Fibroblast of skin of right quadriceps (primary cell): ENCODE measurements around the gene C1QL4.
A peak's percentile ranks its signal among the peaks of the same experiment; 100 is the strongest.
"Not testable (repeated sequence)": the region's sequence is repeated elsewhere in the genome, so short reads cannot be mapped to it uniquely, and the experiment has no call there.

Experiments used
- DNase-seq: peaks from one replicate; pipeline ENCODE4 v3.0.0-alpha.2; 2013

C1QL4 gene

DNA sequence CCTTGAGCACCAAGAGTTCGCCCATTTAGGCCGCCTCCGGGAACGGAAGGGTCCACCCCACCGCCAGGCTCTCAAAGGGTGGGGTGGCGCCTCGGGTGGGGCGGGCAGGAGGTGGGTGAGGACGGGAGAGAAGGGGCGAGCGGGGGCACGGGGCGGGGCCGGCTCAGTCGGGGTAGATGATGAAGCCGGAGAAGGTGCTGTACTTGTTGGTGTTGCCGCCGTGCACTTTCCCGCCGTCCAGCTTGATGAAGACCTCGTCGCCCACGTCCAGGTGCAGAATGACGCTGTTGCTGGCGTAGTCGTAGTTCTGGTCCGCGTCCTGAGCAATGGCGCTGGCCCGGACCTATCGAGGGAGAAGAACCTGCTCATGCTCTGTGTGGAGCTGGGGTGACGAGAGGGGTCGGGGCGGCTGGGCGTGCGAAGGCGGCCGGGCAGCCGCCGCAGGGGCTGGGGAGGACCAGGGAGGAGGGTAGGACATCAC, 4.1 kb downstream of the C1QL4 start:
- no peak for DNase-seq

DNA sequence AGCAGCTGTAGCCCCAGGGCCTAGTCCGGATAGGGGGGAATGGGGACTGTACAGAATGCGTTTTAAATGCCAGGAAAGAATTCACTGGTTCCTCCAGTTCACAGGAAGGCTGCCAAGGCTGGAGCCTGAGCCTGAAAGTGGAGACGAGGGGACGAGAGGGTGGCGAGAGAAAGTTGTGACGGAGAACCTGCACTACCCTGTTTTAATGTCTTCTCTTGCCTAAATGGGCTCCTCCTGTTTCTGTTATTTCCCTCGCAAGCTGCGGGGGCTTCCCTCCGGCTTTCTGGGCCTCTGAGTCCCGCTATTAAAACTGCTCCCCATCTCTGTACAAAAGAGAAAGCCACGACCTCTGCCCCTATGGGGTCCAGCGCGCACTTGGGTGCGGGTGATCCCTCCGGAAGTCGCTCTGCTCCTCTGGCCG, 4.5 kb downstream of the C1QL4 start:
- no peak for DNase-seq

DNA sequence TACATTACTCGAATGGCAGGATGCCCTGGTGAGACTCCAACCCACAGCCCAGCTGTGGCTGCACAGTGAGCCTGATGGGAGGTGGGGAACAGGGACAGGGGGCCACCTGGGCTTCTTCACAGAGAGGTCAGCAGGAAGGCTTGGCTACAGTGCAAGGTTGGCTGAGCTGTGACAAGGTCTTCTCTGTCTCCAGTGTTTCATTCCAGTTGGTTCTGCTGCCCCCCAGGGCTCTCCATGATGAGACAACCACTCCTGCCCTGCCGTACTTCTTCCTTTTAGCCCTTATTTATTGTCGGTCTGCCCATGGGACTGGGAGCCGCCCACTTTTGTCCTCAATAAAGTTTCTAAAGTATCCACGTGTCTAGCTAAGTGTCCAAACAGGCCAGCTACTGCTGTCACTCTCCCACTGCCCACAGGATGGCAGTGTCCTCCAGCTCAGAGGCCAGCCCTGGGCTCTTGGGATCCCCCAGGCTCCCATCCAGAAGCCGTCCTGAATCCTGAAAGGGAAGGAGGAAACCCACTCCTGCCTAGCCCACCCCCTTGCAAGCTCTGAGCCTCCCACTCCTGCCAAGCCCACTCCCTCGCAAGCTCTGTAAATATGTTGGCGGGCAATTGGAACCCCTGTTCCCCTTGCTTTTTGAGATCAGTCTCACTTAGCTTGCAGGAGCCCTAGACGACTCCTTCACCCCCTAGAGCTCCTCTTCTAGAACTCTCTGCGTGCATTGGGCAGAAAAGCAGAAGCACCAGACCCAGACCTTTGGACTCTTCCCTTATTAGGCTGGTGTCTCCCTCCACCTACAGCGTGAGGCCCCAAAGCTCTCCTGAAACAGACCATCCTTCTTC, 5.4 kb downstream of the C1QL4 start:
- peak; percentile 62 for DNase-seq

DNA sequence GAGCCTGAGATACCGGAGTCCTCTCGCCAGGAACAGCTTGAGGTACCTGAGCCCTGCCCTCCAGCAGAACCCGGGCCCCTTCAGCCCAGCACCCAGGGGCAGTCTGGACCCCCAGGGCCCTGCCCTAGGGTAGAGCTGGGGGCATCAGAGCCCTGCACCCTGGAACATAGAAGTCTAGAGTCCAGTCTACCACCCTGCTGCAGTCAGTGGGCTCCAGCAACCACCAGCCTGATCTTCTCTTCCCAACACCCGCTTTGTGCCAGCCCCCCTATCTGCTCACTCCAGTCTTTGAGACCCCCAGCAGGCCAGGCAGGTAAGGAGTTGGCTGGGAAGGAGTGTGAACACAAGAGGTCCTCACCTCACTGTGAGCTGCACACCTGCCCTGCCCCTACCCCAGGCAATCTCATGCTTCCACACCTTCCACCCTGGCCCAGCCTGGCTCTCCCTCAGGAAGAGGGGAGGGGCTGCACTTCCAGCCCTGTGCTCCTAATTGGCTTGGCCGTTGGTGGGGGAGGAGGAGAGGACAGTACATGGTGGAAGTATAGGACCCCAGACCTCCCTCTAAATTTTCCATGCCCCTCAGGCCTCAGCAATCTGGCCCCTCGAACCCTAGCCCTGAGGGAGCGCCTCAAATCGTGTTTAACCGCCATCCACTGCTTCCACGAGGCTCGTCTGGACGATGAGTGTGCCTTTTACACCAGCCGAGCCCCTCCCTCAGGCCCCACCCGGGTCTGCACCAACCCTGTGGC, 6.2 kb downstream of the C1QL4 start:
- DNase-seq: no peak

DNA sequence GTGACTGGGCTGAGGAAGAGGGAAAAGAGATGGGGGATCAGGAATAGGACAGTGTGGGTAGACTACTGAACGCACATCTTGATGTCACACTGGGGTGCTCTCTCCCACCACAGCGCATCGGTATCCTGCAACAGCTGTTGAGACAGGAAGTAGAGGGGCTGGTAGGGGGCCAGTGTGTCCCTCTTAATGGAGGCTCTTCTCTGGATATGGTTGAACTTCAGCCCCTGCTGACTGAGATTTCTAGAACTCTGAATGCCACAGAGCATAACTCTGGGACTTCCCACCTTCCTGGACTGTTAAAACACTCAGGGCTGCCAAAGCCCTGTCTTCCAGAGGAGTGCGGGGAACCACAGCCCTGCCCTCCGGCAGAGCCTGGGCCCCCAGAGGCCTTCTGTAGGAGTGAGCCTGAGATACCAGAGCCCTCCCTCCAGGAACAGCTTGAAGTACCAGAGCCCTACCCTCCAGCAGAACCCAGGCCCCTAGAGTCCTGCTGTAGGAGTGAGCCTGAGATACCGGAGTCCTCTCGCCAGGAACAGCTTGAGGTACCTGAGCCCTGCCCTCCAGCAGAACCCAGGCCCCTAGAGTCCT, 6.9 kb downstream of the C1QL4 start:
- no peak for DNase-seq

DNA sequence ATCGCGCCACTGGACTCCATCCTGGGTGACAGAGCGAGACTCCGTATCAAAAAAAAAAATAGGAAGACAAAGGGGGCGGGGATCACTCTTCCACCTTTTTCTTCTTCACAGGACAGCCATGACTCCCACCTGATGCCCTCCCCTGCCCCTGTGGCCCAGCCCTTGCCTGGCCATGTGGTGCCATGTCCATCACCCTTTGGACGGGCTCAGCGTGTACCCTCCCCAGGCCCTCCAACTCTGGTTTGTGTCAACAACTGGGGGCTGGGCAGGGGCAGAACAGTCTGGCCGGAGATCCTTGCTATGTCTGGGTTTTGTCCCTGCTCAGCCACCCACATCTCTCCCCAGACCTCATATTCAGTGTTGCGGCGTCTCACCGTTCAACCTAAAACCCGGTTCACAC, 8.2 kb downstream of the C1QL4 start:
- DNase-seq: no peak

DNA sequence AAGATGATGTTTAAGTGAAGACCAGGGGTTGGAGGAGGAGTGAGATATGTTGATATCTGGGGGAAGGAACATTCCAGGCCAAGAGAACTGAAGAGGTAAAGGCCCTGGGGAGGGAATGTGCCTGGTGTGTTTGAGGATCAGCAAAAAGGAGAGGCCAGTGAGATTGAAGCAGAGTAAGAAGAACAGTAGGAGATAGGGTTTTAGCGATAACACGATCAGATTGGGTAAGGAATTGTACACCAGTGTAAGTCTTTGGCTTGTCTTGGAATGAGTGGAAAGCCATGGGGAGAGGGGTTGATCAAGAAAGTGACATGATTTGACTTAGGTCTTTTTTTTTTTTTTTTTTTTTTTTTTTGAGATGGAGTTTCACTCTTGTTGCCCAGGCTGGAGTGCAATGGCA, 9.1 kb downstream of the C1QL4 start:
- DNase-seq: no peak

DNA sequence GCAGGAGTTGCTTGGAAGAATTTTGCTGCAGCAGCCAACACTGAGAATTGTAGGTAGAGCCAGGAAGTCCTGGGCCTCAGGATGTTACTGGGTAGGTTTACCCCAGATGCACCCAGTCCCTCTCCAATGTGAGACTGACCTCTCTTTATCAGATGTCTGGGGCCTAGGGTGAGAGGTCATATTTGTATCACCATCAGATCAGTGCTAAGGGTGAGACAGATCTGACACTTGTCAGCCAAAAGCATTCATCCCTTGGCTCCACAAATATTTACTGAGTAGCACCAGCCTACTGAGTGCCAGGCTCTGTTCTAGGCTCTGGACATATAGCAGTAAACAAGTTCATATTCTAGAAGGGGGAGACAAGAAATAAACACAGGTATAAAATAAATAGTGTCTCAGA, 9.6 kb downstream of the C1QL4 start:
- no peak for DNase-seq

DNA sequence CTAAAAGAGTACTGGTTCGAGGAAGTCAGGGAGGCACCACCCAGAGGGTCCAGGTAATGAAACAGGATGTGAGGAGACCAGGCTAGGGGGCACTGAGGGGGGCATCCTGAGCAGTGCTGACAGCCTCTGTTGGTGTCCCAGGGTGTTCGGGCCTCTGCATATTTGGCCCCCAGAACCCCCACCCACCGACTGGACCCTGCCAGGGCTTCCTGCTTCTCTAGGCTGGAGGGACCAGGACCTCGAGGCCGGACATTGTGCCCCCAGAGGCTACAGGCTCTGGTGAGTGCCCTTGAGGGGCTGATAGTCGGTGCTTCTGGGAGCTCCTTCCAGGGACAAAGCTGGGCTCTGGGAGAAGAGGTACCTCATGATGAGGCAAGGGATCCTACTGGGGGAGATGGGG, 11.4 kb downstream of the C1QL4 start:
- DNase-seq: no peak

DNA sequence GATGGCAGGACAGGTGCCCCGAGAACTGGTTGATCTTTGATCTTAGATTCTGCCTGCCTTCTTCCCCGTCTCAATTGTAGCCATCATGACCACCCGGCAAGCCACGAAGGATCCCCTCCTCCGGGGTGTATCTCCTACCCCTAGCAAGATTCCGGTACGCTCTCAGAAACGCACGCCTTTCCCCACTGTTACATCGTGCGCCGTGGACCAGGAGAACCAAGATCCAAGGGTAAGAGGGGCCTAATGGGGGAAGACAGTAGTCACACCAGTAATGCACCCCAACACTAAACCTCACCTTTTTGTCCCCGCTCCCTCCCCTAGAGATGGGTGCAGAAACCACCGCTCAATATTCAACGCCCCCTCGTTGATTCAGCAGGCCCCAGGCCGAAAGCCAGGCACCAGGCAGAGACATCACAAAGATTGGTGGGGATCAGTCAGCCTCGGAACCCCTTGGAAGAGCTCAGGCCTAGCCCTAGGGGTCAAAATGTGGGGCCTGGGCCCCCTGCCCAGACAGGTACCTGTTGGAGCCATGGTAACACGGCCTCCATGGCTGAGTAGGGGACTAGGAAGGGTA, 13.4 kb downstream of the C1QL4 start:
- DNase-seq: no peak

DNA sequence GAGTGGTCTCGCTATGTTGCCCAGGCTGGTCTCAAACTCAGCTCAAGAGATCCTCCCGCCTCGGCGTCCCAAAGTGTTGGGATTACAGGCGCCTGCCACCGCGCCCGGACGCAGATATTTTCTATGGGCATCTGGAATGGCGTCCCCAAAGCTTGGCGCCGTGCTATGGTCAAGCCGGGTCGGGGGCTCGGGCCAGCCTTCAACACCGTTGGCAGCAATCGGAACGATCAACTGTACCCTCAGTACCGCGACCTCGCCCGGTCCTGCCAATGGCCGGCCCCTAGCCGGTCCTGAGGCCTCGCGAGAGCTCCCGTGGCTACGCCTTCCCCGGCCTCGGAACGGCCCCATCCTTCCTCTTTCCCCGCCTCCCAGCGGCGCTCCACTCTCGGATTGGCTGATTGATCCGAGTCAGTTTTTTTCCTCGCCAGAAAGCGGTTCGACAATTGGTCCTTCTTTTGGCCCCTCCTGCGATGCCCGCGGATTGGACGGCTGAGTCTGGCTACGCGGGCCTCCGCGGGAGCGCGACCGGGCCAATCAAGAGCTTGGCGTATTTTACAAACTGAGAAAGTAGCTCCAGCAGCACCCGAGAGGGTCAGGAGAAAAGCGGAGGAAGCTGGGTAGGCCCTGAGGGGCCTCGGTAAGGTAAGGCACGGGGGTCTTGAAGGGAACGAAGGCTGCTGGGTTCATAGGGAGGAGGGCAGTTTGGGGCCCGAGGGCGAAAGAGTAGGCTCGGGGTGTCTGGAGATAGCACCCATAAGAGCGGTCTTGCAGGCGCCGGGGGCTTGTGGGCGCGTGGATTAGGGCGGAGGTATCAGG, 14.1 kb downstream of the C1QL4 start, which contains the start of gene TROAP:
Gene TROAP, plus strand, starts transcription at position 548 of the 816 bp plus-strand sequence. CDS start 354 bp downstream, outside the sequence.
- peak; percentile 99 for DNase-seq

DNA sequence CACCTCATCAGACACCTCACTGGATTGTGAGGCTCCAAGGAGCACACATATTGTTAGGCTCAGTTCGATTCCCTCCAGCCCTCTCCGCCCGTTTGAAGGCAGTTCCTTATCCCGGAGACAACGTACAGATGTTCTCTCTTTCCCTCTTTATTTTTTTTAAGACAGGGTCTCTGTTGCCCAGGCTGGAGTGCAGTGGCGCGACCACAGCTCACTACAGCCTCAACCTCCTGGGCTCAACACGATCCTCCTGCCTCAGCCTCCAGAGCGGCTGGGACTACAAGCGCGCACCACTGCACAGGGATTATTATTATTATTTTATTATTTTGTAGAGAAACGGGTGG, 14.7 kb downstream of the C1QL4 start:
- no peak for DNase-seq

DNA sequence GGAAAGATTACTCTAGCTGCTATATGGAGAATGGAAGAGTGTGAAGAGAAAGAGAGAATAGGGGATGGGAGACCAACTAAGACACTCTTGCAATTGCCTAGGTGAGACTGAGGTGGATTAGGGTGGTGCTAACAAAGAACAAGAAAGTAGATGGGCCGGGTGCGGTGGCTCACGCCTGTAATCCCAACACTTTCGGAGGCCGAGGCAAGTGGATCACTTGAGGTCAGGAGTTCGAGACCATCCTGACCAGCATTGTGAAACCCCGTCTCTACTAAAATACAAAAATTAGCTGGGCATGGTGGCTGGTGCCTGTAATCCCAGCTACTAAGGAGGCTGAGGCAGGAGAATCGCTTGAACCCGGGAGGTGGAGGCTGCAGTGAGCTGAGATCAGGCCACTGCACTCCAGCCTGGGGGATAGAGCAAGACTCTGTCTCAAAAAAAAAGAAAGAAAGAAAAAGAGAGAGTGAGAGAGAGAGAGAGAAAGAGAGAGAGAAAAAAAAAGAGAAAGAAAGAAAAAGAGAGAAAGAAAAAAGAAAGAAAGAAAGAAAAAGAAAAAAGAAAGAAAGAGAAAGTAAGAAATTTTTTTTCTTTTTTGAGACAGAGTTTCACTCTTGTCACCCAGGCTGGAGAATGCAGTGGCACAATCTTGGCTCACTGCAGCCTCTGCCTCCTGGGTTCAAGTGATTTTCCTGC, 16.4 kb downstream of the C1QL4 start:
- DNase-seq: not testable (repeated sequence)

DNA sequence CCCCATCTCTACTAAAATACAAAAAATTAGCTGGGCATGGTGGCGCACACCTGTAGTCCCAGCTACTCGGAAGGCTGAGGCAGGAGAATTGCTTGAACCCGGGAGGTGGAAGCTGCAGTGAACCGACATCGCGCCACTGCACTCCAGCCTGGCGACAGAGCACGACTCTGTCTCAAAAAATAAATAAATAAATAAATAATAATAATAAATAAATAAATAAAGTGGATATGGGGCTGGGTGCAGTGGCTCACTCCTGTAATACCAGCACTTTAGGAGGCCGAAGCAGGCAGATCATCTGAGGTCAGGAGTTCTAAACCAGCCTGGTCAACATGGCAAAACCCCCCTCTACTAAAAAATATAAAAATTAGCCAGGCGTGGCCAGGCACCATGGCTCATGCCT, 19.9 kb downstream of the C1QL4 start:
- DNase-seq: not testable (repeated sequence)

DNA sequence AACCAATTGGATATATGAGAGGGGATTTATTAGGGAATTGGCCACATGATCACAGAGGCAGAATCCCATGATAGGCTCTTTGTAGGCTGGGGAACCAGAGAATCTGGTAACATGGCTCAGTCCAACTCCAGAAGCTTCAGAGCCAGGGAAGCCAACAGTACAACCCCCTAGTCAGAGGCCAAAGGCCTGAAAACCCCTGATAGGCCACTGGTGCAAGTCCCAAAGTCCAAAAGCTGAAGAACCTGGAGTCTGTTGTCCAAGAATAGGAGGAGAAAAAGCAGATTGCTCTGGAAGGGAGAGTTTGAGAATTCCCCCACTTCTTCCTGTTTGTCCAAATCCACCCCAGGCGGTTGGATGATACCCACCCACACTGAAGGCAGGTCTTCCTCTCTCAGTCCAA, 22.2 kb downstream of the C1QL4 start:
- no peak for DNase-seq

DNA sequence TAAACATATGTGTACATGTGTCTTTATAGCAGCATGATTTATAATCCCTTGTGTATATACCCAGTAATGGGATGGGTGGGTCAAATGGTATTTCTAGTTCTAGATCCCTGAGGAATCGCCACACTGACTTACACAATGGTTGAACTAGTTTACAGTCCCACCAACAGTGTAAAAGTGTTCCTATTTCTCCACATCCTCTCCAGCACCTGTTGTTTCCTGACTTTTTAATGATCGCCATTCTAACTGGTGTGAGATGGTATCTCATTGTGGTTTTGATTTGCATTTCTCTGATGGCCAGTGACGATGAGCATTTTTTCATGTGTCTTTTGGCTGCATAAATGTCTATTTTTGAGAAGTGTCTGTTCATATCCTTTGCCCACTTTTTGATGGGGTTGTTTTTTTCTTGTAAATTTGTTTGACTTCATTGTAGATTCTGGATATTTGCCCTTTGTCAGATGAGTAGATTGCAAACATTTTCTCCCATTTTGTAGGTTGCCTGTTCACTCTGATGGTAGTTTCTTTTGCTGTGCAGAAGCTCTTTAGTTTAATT, 26.5 kb downstream of the C1QL4 start:
- not testable (repeated sequence) for DNase-seq

DNA sequence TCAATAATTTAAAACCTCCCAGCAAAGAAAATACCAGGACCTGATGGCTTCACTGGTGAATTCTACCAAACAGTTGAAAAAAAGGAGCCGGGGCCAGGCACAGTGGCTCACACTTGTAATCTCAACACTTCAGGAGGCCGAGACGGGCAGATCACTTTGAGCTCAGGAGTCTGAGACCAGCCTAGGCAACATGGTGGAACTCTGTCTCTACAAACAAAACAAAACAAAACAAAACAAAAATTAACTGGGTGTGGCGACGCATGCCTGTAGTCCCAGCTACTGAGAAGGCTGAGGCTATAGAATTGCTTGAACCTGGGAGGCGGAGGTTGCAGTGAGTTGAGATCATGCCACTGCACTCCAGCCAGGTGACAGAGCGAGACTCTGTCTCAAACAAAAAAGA, 27.6 kb downstream of the C1QL4 start:
- no peak for DNase-seq

DNA sequence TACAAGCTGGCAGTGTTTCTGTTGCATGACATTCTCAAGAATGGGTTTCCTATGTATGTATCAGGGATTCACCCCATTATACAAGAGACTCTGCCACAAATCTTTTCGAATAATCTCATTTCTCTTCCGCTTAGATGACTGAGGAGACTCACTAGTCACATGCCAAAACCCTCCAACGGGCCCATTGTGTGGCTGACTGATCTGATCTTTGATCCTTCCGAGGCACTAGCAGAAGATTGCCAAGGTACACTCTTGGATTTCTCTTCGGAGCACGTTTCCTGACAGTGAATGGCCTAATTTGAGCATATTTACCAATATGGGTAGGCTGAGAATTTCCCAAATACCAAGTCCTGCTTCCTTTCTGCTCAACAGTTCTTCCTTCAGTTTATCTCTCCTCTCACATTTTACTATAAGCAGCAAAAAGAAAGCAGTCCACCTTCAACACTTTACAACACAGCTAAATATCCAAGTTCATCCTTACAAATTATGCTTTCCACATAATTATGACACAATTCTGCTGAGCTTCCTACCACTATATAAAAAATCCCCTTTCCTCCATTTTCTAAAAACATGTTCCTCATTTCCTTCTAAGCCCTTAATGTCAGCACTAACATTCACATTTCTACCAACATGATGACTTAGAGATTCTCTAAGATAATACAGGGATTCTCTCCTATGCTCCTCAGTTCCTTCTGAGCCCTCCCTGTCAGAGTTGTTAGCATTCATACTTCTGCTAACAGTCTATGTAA, 31.1 kb downstream of the C1QL4 start:
- DNase-seq: no peak

DNA sequence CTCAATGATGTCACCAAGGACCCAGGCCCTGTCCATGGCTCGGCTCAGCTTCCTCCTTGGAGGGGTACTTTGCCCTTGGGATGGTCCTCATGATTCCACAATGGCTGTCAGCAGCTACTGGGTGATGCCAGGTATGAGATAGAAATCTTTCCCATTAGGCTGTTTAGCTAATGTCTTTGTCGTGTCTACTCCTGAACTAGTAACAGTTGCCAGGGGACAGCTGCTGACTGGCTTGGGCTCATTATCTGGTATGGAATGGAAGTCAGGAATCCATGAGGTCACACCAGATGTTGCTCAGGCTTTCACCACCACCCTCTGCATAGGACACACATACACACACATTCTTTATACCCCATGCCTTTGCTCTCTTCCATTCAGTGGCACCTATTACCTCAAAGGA, 32.8 kb downstream of the C1QL4 start:
- peak; percentile 23 for DNase-seq

DNA sequence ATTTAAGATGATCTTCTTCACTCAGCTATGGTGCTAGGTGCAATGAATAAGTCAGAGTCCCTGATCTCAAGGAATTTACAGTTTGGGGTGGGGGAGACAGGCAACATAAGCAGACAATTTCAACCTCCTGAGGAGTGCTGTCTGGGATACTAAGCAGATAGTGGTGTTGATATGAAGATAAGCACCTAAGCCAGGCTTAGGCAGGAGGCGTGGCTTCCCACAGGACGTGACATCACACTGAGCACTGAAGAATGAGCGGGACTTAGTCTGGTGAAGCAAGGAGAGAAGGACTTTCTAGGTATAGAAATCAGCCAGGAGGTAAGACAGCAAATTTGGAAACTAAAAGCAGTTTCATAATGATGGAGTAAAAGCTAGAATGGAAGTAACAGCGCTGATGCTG, 35.2 kb downstream of the C1QL4 start:
- DNase-seq: no peak

DNA sequence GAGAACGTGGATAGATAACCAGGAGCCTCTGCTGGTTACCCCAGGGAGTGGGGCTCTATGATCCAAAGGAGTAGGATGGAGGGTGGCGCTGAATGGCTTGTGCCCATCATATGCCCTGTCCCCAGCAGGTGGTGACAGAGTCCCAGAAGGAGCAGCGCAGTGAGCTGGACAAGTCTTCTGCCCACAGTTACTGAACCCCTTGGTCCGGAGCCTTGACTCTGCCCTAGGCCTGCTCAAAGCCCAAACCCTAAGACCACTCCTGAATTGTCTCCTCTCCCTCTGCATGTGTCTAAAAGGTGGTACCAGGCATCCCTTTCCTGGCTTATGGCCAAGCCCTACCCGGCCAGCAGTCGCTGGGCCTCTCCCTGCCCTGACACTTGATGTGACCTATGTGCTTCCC, 38.8 kb downstream of the C1QL4 start:
- DNase-seq: no peak
